C4-2B (cell line): ENCODE measurements around the gene KLHL35.

Experiments used
- ZFX ChIP-seq: fragments of 450-650 bp; IDR thresholded peaks from 2 replicates; pipeline ENCODE4 v1.6.1; 2017
- TF ChIP-seq, protein P1 (sequence below): fragments of 450-650 bp; conservative IDR thresholded peaks from 2 replicates; pipeline ENCODE4 v1.5.1; 2017; ENCODE audit warnings: mild to moderate bottlenecking

DNA sequence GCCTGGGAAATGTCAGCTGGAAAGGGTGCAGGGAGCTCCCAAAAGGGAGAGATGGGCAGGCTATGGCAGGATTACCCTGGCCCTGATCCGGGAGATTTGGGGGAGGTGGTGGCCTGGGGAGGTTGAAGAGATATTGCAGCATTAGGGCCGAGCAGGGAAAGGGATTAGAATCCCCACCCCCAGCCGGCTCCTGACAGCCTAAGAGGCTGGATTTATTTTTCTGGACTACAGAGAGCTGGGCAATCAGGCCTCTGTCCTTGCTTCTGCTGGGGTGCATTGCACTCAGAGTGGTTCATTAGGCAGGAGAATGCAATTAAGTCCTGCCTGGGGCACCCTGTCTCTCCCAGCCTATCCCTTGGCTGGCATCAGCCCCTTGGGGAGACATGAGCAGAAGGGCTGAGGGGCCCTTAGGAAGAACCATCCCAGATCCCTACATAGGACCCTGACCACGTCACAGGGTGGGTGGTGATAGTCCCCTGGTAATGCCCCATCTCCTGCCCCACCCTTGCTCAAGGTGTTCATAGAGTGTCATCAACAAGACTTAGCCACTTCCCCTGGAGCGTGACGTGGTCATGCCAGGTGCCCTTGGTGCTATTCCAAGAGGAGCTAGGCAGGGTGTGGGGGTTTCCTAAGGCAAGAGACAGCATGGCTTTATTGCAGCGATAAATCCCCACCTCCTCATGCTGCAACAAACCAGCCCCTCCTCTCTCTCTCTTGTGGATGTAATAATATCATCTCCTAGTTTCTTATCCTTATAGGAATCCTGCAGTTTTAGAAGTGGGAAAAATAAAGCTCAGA is 38.4 kb upstream of the KLHL35 start:
- TF ChIP-seq, protein P1, sequence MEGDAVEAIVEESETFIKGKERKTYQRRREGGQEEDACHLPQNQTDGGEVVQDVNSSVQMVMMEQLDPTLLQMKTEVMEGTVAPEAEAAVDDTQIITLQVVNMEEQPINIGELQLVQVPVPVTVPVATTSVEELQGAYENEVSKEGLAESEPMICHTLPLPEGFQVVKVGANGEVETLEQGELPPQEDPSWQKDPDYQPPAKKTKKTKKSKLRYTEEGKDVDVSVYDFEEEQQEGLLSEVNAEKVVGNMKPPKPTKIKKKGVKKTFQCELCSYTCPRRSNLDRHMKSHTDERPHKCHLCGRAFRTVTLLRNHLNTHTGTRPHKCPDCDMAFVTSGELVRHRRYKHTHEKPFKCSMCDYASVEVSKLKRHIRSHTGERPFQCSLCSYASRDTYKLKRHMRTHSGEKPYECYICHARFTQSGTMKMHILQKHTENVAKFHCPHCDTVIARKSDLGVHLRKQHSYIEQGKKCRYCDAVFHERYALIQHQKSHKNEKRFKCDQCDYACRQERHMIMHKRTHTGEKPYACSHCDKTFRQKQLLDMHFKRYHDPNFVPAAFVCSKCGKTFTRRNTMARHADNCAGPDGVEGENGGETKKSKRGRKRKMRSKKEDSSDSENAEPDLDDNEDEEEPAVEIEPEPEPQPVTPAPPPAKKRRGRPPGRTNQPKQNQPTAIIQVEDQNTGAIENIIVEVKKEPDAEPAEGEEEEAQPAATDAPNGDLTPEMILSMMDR: no peak
- TF ChIP-seq ZFX: no peak
